K562 (cell line): ENCODE measurements around the gene NAA40. TPM values are rescaled to one million over a fixed set of nuclear protein-coding genes. Genes with fewer than 3 reads are reported as not detected.

Experiments
- ATAC-seq: fragments of 200-7000 bp; cut with Tn5 transposase; 3 replicates; pipeline ENCODE4 v1.9.1; 2020; ENCODE audit warnings: moderate library complexity
- BruUV-seq: library from RNA; stranded (reverse); fragments of 400-500 nt; replicated peaks from 2 replicates; lab custom pipeline; 2021; lab: Mats Ljungman, UMichigan
- CTCF ChIA-PET: fragments of 300-600 bp; formaldehyde crosslinking; extraction: SDS; loops from one replicate; lab custom pipeline; 2021; ENCODE audit warnings: low intra/inter-chr PET ratio; lab: Yijun Ruan, JAX
- POLR2A ChIA-PET: fragments of 300-600, 350-650 bp; sonication (Branson Sonifier 250); formaldehyde crosslinking; extraction: SDS; loops from one replicate; lab custom pipeline; 2021; ENCODE audit warnings: antibody characterized with exemption, inconsistent platforms; lab: Yijun Ruan, JAX
- DNase-seq, 4 experiments: peaks; one replicate each; pipeline versions ENCODE4 v3.0.0 to v3.0.0-alpha.2; 2011 to 2018; ENCODE audit warnings: low spot score in 3 of 4, mixed read lengths in 3 of 4; ENCODE audit errors: extremely low read depth in 1 of 4
- FAIRE-seq: peaks from 2 replicates; lab custom pipeline; 2011; peaks lifted over from hg19 to GRCh38; lab: Jason Lieb, UNC
- H2AFZ ChIP-seq: 2 replicates; pipeline ENCODE4 v1.6.0; 2011; ENCODE audit warnings: low read depth, low read length, control low read depth, inconsistent platforms
- H3K27ac ChIP-seq: fragments of 200-600 bp; 3 replicates; pipeline ENCODE4 v1.8.0; 2011; ENCODE audit warnings: low read depth, mild to moderate bottlenecking, control low read depth, inconsistent platforms, low read length, moderate library complexity, mixed read lengths; ENCODE audit errors: extremely low read depth
- H3K27me3 ChIP-seq, 2 experiments: fragments of 300-600 bp in 1 of 2; 2 replicates in 1 of 2; 3 replicates in 1 of 2; pipeline versions ENCODE4 v1.6.0 to v1.8.0; 2011; ENCODE audit warnings: inconsistent platforms in 2 of 2, low read length in 2 of 2, mild to moderate bottlenecking in 1 of 2, mixed read lengths in 1 of 2, moderate library complexity in 1 of 2; ENCODE audit not compliant: control insufficient read depth in 2 of 2, insufficient read depth in 2 of 2
- H3K36me3 ChIP-seq: fragments of 300-600 bp; 3 replicates; pipeline ENCODE4 v1.8.0; 2011; ENCODE audit warnings: mild to moderate bottlenecking, low read length, inconsistent platforms; ENCODE audit not compliant: control insufficient read depth, insufficient read depth
- H3K4me1 ChIP-seq, 2 experiments: fragments of 200-600 bp in 1 of 2; replicated peaks in 1 of 2; 2 replicates in 1 of 2; 3 replicates in 1 of 2; pipeline versions ENCODE4 v1.5.1 to v1.8.0; 2011; ENCODE audit warnings: inconsistent platforms in 2 of 2, low read length in 2 of 2, mild to moderate bottlenecking in 1 of 2, mixed read lengths in 1 of 2, moderate library complexity in 1 of 2; ENCODE audit not compliant: control insufficient read depth in 2 of 2, insufficient read depth in 2 of 2
- H3K4me2 ChIP-seq: 2 replicates; pipeline ENCODE4 v1.6.1; 2011; ENCODE audit warnings: low read length, control low read depth, inconsistent platforms, mixed read lengths; ENCODE audit not compliant: insufficient read depth
- H3K4me3 ChIP-seq: fragments of 200-600 bp; sonication (generic), shearing (Covaris generic); 2 replicates; pipeline ENCODE4 v1.5.1; 2016; ENCODE audit warnings: control low read depth, inconsistent platforms
- H3K79me2 ChIP-seq: fragments of 200-600 bp; 3 replicates; pipeline ENCODE4 v1.8.0; 2011; ENCODE audit warnings: low read length, inconsistent platforms; ENCODE audit not compliant: control insufficient read depth, insufficient read depth
- H3K9ac ChIP-seq, 2 experiments: 2 replicates each; pipeline versions ENCODE4 v1.6.0 to v1.6.1; 2011; ENCODE audit warnings: low read depth in 2 of 2, low read length in 2 of 2, control low read depth in 1 of 2, inconsistent platforms in 1 of 2, mild to moderate bottlenecking in 1 of 2, mixed read lengths in 1 of 2; ENCODE audit not compliant: insufficient read depth in 1 of 2
- H3K9me1 ChIP-seq: one replicate; pipeline ENCODE4 v1.6.0; 2011; ENCODE audit warnings: inconsistent platforms, mild to moderate bottlenecking, low read length, moderate library complexity; ENCODE audit not compliant: control insufficient read depth, insufficient read depth
- H3K9me3 ChIP-seq: replicated peaks from 2 replicates; pipeline ENCODE4 v1.5.1; 2011; ENCODE audit warnings: low read depth, low read length, inconsistent platforms; ENCODE audit not compliant: control insufficient read depth, insufficient read depth
- H4K20me1 ChIP-seq: replicated peaks from 2 replicates; pipeline ENCODE4 v1.6.1; 2011; ENCODE audit warnings: low read length, inconsistent platforms, mixed read lengths; ENCODE audit not compliant: control insufficient read depth, insufficient read depth
- BRF1 ChIP-seq: IDR thresholded peaks from 3 replicates; pipeline ENCODE4 v1.6.1; 2011; ENCODE audit warnings: borderline replicate concordance, mild to moderate bottlenecking; ENCODE audit not compliant: insufficient read length; ENCODE audit errors: extremely low read depth
- FOXP1 ChIP-seq: sonication (generic); formaldehyde crosslinking; IDR thresholded peaks from 2 replicates; pipeline ENCODE4 v1.8.0; 2022; ENCODE audit warnings: mild to moderate bottlenecking, missing genetic modification reagents
- GABPB2 ChIP-seq: fragments of 250-450 bp; sonication (Bioruptor Pico); conservative IDR thresholded peaks from 2 replicates; pipeline ENCODE4 v1.5.1; 2021; ENCODE audit warnings: mild to moderate bottlenecking
- KDM2B ChIP-seq: fragments of 250-450 bp; sonication (Bioruptor Pico); IDR thresholded peaks from 2 replicates; pipeline ENCODE4 v1.8.0; 2021; ENCODE audit warnings: mild to moderate bottlenecking, moderate library complexity
- NFATC3 ChIP-seq: fragments of 450-650 bp; IDR thresholded peaks from 2 replicates; pipeline ENCODE4 v1.6.1; 2017; ENCODE audit warnings: mild to moderate bottlenecking
- NR2C2 ChIP-seq, 2 experiments: fragments of 200-800 bp in 1 of 2; sonication (Bioruptor generic) in 1 of 2; sonication (generic) in 1 of 2; formaldehyde crosslinking in 1 of 2; IDR thresholded peaks; 2 replicates each; pipeline versions ENCODE4 v1.6.1 to v1.8.0; 2016 to 2022; ENCODE audit warnings: mild to moderate bottlenecking in 1 of 2, missing compliant biosample characterization in 1 of 2, missing genetic modification characterization in 1 of 2, missing genetic modification reagents in 1 of 2
- PHF8 ChIP-seq: fragments of 200-600 bp; sonication (generic); IDR thresholded peaks from 2 replicates; pipeline ENCODE4 v1.6.1; 2012; ENCODE audit warnings: mixed run types, mild to moderate bottlenecking, inconsistent platforms, low read length, moderate library complexity, borderline replicate concordance
- SIX5 ChIP-seq, 2 experiments: IDR thresholded peaks; 2 replicates each; pipeline ENCODE4 v1.6.1; 2011; ENCODE audit warnings: low read length in 2 of 2, borderline replicate concordance in 1 of 2, low read depth in 1 of 2, mild to moderate bottlenecking in 1 of 2, moderate library complexity in 1 of 2; ENCODE audit not compliant: insufficient read depth in 1 of 2
- SLC30A9 ChIP-seq: fragments of 250-450 bp; sonication (Bioruptor Pico); IDR thresholded peaks from 2 replicates; pipeline ENCODE4 v1.8.0; 2022; ENCODE audit warnings: mild to moderate bottlenecking, moderate library complexity
- SRF ChIP-seq, 2 experiments: fragments of 250-450, 450-650 bp in 1 of 2; sonication (Bioruptor Pico) in 1 of 2; sonication (generic) in 1 of 2; formaldehyde crosslinking; IDR thresholded peaks; 2 replicates each; pipeline versions ENCODE4 v1.5.0 to v1.5.1; 2020 to 2022; ENCODE audit warnings: mild to moderate bottlenecking in 1 of 2, missing genetic modification reagents in 1 of 2
- WHSC1 ChIP-seq: IDR thresholded peaks from one replicate; pipeline ENCODE4 v1.6.1; 2012; ENCODE audit warnings: low read length, control low read depth, inconsistent platforms
- ZNF717 ChIP-seq: fragments of 250-450 bp; sonication (Bioruptor Pico); IDR thresholded peaks from 2 replicates; pipeline ENCODE4 v1.5.0; 2021
- WGBS: fragments of 100-300 bp; shearing (Covaris generic); methylation state at CpG from one replicate; pipeline ENCODE4 v1.1.6; 2016; ENCODE audit warnings: low coverage, mixed read lengths; ENCODE audit not compliant: insufficient coverage; ENCODE audit errors: missing lambda C conversion rate; 5-methylcytosine and 5-hydroxymethylcytosine counted together
- in situ Hi-C: fragments of 300-500 bp; cut with MboI; formaldehyde crosslinking; loops from 4 replicates; pipeline ENCODE4 v1.15.0; 2018; ENCODE audit warnings: inconsistent platforms, mixed read lengths
- intact Hi-C: fragments of 100-400 bp; cut with micrococcal nuclease; formaldehyde crosslinking; loops from 2 replicates; pipeline ENCODE4 v1.14.2; 2022
- polyA plus RNA-seq, 8 experiments: library from polyadenylated mRNA; depleted of rRNA in 4 of 8; stranded (reverse) in 5 of 8; unstranded in 3 of 8; fragments of >200 nt; fragmentation: Nextera tagmentation in 2 of 8; fragmentation: Illumina TruSeq in 1 of 8; extraction: Ambion mirVana in 2 of 8; extraction: Trizol in 1 of 8; gene quantifications; 2 replicates each; pipeline versions ENCODE4 v1.2.1 to v1.2.3, GENCODE V29; 2011 to 2014; ENCODE audit warnings: inconsistent platforms in 1 of 8, missing spikeins in 1 of 8
- total RNA-seq, 7 experiments: library from RNA; depleted of rRNA in 6 of 7; stranded (reverse); fragments of >200 nt in 6 of 7; fragmentation: Illumina TruSeq in 2 of 7; extraction: Trizol in 2 of 7; gene quantifications; 2 replicates each; pipeline versions ENCODE4 v1.2.1 to v1.2.3, GENCODE V29; 2011 to 2021; ENCODE audit warnings: low replicate concordance in 1 of 7
- TF ChIP-seq, protein P1 (sequence below): fragments of 450-650 bp; IDR thresholded peaks from 2 replicates; pipeline ENCODE4 v1.6.1; 2016
- TF ChIP-seq, protein P2 (sequence below), 2 experiments: fragments of 200-800 bp in 1 of 2; sonication (Bioruptor generic) in 1 of 2; sonication (generic) in 1 of 2; formaldehyde crosslinking in 1 of 2; IDR thresholded peaks in 1 of 2; conservative IDR thresholded peaks in 1 of 2; 2 replicates each; pipeline versions ENCODE4 v1.5.0 to v1.6.1; 2016 to 2020; ENCODE audit warnings: missing compliant biosample characterization in 1 of 2, missing genetic modification characterization in 1 of 2, missing genetic modification reagents in 1 of 2
- TF ChIP-seq, protein P3 (sequence below), 3 experiments: IDR thresholded peaks in 2 of 3; conservative IDR thresholded peaks in 1 of 3; 2 replicates each; pipeline ENCODE4 v1.5.1; 2011 to 2012; ENCODE audit warnings: low read length in 3 of 3, mild to moderate bottlenecking in 3 of 3, control low read depth in 2 of 3, improper control_type of control experiment in 1 of 3, inconsistent platforms in 1 of 3, low read depth in 1 of 3, mixed read lengths in 1 of 3, moderate library complexity in 1 of 3; ENCODE audit not compliant: insufficient read depth in 2 of 3

The NAA40 gene
- total and polyA plus RNA-seq, 9 of the 15 experiments (the other 6 are each of a cell fraction or from before 2014, with no cell fraction given): 6.2 to 39.0 (median 23.1) TPM

DNA sequence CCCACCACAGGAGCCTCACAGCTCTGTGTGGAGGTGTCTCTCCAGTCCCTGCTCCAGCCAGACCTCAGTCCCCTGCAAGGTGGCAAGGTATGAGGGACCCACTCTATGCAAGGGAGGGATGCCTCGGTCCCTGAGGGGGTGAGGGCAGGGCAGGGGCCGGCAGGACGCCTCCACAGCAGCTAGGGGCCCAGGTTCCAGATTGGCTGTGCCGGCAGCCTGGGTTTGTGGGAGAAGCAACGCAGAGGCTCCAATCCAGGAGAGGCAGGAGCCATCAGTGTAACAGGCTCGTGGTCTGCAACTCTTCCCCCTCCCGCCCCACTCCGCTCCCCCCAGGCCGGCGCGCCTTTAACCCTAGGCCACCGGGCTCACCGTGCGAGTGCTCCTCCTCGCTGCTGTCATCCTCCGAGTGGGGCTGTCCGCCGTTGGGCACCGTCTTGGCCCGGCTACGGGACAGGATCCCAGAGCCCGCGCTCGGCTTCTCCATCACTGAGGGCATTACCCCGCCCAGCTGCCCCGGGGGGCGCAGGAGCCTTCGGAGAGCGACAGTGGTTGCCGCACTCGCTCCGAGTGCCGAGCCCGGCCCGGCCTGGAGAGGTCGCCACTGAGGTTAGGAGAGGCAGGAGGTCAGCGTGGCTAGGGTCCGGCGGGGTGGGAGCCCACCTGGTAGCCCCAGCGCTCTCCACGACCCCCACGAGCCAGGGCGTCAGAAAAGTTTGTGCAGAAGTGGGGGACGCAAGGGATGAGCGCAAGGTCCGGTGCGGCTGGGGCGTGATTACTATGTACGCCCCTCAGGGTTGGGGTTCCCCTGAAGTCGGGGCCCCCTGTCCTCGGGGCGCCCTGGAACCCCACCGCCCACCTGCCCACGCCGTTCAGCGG lies 22.6 kb upstream of the NAA40 start:
- Histone ChIP-seq H2AFZ (peak overlapping the region; percentile 82), H3K79me2 (no peaks in the 10 kb centered on the region), H3K27me3 (no peaks in the 10 kb centered on the region), H3K4me3 (peak overlapping the region; percentile 48), H4K20me1 (no peaks in the 10 kb centered on the region), H3K4me2 (peak overlapping the region; percentile 83), H3K9ac (peak overlapping the region; percentile 43 to 95; a peak in 3 of 4 replicates), H3K9me3 (no peaks in the 10 kb centered on the region), H3K9me1 (no peaks in the 10 kb centered on the region), H3K27ac (no peak overlapping the region), H3K36me3 (0 out of 3 replicates have a peak, but pooled peaks cover 2% of the 10 kb centered on the region), H3K4me1 (peaks cover 36 to 67% of the 10 kb centered on the region in 2 experiments)
- intact Hi-C loops (loop anchor here (5.0 kb wide), 1 partner anchor 149 kb away; the partner anchor contains the start of gene ZFTA), in situ Hi-C loops (no loop called here)
- FAIRE-seq (no peak), DNase-seq (peak; percentile 76 to 79 (median 77)), ATAC-seq (peak; percentile 58)
- POLR2A ChIA-PET: interaction anchor here (0.6 to 1.3 kb wide), 4 partner anchors 10 to 144 kb away, joined by 3 to 4 read pairs (median 4); no protein-coding TSS in a partner anchor
- CTCF ChIA-PET: interaction anchor here (0.6 to 1.2 kb wide), 2 partner anchors 149 to 232 kb away, joined by 3 read pairs; no protein-coding TSS in a partner anchor
- TSS peak; percentile 50 for BruUV-seq
- WGBS: 8% methylated on average over 46 of the region's 56 CpGs
- 0 out of 2 replicates have a peak, but pooled peaks have one; percentile 55 for TF ChIP-seq FOXP1 (CRISPR knock-in tag)
- TF ChIP-seq SIX5 (IDR thresholded peaks at IDR 0.05; ENCODE audit: borderline replicate concordance in 1 of 2, insufficient read depth in 1 of 2, low read depth in 1 of 2, low read length in 2 of 2): no peak
- no peak for TF ChIP-seq WHSC1
- TF ChIP-seq GABPB2 (CRISPR knock-in tag): no peak
- no peak for TF ChIP-seq NFATC3
- TF ChIP-seq SLC30A9 (CRISPR knock-in tag): no peak
- TF ChIP-seq ZNF717 (CRISPR knock-in tag): no peak
- TF ChIP-seq SRF (CRISPR knock-in tag; IDR thresholded peaks at IDR 0.05): peak in 1 of 2 experiments; percentile 35; a peak in 1 of 4 replicates
- TF ChIP-seq, protein P1, sequence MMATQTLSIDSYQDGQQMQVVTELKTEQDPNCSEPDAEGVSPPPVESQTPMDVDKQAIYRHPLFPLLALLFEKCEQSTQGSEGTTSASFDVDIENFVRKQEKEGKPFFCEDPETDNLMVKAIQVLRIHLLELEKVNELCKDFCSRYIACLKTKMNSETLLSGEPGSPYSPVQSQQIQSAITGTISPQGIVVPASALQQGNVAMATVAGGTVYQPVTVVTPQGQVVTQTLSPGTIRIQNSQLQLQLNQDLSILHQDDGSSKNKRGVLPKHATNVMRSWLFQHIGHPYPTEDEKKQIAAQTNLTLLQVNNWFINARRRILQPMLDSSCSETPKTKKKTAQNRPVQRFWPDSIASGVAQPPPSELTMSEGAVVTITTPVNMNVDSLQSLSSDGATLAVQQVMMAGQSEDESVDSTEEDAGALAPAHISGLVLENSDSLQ: no peak
- no peak for TF ChIP-seq BRF1
- TF ChIP-seq PHF8: 0 out of 2 replicates have a peak, but pooled peaks have one; percentile 10
- TF ChIP-seq KDM2B (CRISPR knock-in tag): 0 out of 2 replicates have a peak, but pooled peaks have one; percentile 22
- TF ChIP-seq, protein P2, sequence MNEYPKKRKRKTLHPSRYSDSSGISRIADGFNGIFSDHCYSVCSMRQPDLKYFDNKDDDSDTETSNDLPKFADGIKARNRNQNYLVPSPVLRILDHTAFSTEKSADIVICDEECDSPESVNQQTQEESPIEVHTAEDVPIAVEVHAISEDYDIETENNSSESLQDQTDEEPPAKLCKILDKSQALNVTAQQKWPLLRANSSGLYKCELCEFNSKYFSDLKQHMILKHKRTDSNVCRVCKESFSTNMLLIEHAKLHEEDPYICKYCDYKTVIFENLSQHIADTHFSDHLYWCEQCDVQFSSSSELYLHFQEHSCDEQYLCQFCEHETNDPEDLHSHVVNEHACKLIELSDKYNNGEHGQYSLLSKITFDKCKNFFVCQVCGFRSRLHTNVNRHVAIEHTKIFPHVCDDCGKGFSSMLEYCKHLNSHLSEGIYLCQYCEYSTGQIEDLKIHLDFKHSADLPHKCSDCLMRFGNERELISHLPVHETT (CRISPR knock-in tag; conservative IDR thresholded peaks at IDR 0.05 in 1 of 2, IDR thresholded peaks at IDR 0.05 in 1 of 2): no peak
- TF ChIP-seq, protein P3, sequence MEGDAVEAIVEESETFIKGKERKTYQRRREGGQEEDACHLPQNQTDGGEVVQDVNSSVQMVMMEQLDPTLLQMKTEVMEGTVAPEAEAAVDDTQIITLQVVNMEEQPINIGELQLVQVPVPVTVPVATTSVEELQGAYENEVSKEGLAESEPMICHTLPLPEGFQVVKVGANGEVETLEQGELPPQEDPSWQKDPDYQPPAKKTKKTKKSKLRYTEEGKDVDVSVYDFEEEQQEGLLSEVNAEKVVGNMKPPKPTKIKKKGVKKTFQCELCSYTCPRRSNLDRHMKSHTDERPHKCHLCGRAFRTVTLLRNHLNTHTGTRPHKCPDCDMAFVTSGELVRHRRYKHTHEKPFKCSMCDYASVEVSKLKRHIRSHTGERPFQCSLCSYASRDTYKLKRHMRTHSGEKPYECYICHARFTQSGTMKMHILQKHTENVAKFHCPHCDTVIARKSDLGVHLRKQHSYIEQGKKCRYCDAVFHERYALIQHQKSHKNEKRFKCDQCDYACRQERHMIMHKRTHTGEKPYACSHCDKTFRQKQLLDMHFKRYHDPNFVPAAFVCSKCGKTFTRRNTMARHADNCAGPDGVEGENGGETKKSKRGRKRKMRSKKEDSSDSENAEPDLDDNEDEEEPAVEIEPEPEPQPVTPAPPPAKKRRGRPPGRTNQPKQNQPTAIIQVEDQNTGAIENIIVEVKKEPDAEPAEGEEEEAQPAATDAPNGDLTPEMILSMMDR (IDR thresholded peaks at IDR 0.05 in 2 of 3, conservative IDR thresholded peaks at IDR 0.05 in 1 of 3; ENCODE audit: insufficient read depth in 2 of 3, low read depth in 1 of 3, low read length in 3 of 3): peak; percentile 64 to 80 (median 80)
- no peak for TF ChIP-seq NR2C2 (CRISPR knock-in tag; IDR thresholded peaks at IDR 0.05)
- no peak for TF ChIP-seq NR2C2 (tag; IDR thresholded peaks at IDR 0.05)
